GM20431 (cell line): ENCODE data around the gene RPUSD4.
"Not testable (repeated sequence)": the region's sequence is repeated elsewhere in the genome, so short reads cannot be mapped to it uniquely, and the experiment has no call there.

Experiments
- in situ Hi-C: fragments of 300-500 bp; cut with MseI, MboI; formaldehyde crosslinking; loops from one replicate; pipeline ENCODE4 v1.15.0; 2020; ENCODE audit warnings: low sequenced_read_pairs; ENCODE audit not compliant: unreplicated experiment

Gene RPUSD4

GRCh38 chr11:126211236-126212088, at the start of gene RPUSD4, which contains the start of gene FAM118B:
Gene RPUSD4 (minus strand): TSS chr11:126211650. CDS start chr11:126211638, 12 bp downstream.
Gene FAM118B (plus strand): TSS chr11:126211782. CDS start chr11:126235002, 23,220 bp downstream.
- in situ Hi-C loops = no loop called here

DNA sequence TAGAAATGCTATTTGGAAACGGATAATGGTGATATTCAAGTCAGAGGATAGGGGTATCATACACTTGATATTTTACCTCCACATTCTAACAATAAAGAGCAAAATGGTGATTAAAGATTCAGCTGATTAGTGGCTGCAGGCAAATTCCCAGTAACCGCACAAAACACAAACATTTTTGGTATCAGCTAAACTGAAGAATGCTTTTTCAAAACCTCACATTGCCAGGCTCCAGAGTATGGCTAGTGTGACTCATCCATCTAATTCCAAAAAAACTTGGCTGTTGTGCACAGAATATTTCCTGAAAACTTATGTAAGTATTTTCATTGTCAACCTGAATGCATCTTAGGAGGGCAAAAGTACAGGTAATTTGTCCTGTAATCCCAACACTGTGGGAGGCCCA, 46.3 kb upstream of the RPUSD4 start:
- in situ Hi-C loops = no loop called here

DNA sequence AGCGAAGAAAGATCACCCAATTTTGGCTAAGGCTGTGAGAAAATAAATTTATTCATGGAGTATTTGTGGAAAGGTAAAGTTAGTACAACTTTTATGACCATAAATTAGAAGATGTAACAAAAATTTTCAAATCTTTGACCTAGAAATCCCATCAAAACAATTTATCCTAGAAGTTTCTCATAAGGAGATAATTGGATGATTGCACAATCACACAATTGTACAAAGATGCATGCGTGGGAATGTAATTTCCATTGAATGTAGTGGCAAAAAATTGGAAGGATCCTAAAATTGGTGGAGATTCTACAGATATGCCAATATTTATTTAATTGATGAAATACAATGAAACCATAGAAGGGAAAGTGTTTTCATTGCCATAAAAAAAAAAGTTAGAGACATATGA, 45.7 kb upstream of the RPUSD4 start:
- in situ Hi-C loops = no loop called here

- in situ Hi-C loops = no loop called here
Observed at GRCh38 chr11:126256216-126256615, 44.8 kb upstream of the RPUSD4 start.

- in situ Hi-C loops = not testable (repeated sequence)
Observed at GRCh38 chr11:126255507-126255906, 44.1 kb upstream of the RPUSD4 start.

DNA sequence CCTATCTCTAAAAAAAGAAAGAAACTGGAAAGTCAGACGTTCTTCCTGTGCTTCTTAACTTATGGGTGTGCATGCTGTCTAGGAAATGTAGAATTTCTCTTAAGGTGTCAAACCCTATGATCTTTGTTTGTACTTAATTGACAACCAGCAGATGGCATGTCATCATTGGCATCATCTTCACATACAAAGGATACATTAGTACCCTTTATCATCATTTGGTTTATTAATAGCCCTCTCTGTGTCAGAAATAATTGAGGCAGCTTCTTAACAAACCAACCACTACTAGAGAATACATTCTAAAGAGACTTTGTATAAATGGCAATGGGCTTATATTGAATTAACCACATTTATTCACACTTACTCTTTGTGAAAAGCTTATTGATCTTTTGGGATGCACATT, 43.4 kb upstream of the RPUSD4 start:
- in situ Hi-C loops = no loop called here

- in situ Hi-C loops = no loop called here
Observed at GRCh38 chr11:126253265-126253664, 41.8 kb upstream of the RPUSD4 start.

GRCh38 chr11:126246636-126247035, 35.2 kb upstream of the RPUSD4 start:
- in situ Hi-C loops = no loop called here

DNA sequence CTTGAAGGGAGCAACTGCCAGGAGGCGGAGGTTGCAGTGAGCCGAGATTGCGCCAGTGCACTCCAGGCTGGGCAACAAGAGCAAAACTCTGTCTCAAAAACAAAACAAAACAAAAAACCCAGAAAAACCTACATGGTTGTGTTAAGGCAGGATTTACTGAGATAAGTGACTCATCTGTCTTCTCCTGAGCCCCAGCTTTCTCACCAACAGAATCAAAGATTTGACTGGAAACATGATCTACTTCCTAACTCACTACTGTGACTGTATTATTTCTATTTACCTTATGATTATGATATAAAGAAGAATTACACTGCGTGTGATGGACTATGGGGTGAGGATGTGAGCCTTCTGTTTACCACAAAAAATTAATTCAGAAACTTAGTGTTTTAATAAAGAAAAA, 21.9 kb upstream of the RPUSD4 start:
- in situ Hi-C loops = no loop called here

DNA sequence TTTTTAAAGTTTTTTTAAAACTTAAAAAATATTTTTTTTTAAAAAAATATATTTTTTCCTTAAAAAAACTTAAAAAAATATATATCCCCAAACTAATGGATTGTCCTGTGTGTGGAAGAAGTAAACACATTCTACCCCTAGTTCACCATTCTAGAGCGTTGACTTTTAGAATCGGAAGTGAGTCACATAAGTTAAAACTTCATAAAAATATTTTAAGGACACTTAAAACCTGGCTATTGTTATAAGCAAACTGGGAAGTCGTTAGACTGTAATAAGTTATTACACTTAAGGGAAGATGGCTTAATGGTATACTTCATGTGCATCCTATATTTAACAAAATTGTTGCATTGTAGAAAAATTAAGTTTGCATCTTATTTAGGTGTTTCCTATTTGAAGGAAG, 21.2 kb upstream of the RPUSD4 start:
- in situ Hi-C loops = no loop called here

DNA sequence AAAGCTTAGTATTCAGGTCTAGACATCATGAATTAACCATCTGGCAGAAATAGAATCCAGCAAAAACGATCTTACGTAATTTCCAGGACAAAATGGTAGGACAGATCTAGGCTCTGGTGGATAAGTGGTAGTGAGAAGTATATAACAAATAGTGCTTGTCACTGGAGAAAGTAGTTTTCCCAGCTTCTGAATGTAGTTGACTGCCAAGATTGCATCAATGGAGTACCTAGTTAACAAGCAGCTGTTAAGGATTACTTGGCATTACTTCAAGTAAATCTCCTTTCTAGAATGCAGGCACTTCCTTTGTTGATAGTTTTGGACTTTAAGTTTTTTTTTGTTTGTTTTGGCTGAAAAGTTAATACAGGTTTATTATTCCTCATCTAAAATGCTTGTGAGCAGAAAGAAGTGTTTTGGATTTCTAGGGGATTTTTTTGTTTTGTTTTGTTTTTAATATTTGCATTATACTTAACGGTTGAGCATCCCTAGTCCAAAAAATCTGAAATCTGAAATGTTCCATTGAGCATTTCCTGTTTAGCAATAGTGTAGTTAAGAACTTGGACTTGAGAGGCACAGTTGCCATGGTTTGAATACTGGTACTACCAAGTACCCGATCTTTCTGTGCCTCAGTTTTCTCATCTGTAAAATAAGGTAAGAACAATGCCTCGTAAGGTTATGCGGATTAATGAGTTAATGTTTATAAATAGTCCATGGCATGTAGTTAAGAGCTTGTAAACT, 20.4 kb upstream of the RPUSD4 start:
- in situ Hi-C loops = no loop called here

- in situ Hi-C loops = no loop called here
Observed at GRCh38 chr11:126229858-126230540, 18.5 kb upstream of the RPUSD4 start.

- in situ Hi-C loops = no loop called here
Observed at GRCh38 chr11:126226334-126227084, 15.1 kb upstream of the RPUSD4 start.

DNA sequence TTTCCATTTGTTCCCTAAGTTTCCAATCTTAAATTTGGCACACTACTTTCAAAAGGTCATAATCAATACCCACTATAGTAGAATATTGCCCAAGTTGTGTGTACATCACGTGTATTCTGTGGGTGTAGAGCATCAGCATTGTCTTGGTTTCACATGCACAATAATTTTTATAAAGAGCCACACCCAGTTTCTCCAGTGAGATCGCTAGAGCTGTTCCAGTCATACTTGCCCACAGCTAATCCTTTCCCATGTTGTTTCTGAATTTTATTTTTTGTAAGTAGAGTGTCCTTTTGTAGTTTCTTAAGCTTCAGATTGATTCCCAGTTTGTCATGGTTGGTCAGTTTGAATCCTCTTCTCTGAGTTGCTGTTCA, 13.8 kb upstream of the RPUSD4 start:
- in situ Hi-C loops = no loop called here

DNA sequence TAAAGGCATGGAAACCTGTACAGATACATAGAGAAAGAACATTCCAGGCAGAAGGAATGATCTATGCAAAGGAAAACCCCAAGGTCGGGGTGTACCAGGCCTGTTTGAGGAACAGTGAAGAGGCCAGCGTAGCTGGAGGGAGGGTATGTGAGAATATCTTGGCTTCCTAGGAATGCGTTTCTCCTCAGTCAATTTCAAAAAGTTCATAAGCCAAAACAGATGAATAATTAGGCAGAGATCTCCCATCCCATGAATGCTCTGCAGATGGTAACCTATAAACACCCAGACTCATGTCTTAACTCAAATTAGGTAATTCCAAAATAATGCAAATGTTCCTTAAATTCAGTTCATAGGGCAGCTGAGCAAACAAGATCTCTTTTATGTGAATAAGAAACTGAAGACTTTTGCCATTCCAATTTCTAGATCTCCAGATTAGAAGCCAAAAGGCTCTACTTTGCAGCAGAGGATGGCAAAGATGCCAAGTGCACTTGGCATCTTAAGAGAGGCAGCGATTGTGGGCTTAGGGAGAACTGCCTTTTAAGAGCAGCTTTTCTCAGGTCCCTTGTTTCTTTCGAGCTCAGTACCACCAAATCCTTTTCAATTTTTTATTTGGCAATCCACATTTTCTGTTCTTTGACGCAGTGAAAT, 13.3 kb upstream of the RPUSD4 start:
- in situ Hi-C loops = no loop called here

- in situ Hi-C loops = no loop called here
Observed at GRCh38 chr11:126219547-126219946, 8.1 kb upstream of the RPUSD4 start.

- in situ Hi-C loops = no loop called here
Observed at GRCh38 chr11:126217491-126217890, 6.0 kb upstream of the RPUSD4 start.

DNA sequence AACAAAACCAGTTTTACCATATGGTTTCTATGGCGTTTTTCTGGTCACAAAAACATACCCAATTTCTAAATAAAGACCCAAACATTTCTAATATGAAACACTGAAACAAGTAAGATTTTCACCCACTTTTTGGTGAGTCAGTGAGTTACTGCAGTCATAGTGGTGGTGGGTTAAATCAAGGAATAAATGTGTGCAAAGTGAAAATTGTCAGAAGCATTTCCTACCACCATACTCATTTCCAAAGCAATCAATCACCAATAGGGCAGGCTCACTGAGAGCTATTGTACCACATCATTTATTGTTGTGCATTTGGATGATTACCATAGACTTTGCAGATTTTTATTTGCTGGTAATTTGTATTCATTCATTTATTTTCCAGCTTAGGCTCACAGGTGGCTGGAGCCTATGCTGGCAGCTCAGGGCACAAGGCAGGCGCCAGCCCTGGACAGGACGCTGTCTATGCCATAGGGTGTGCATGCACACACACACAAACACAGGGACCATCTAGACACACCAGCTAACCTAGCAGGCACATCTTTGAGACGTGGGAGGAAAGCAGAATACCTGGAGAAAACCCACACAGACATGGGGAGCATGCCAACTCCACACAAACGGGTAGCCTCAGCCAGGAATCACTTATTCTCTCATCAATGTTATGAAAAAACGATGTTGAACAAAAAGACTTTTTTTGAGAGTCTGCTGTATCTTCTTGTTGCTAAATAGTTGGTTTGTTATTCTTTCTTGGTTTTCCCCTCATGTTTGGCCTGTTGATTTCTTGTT, 5.3 kb upstream of the RPUSD4 start:
- in situ Hi-C loops = no loop called here

DNA sequence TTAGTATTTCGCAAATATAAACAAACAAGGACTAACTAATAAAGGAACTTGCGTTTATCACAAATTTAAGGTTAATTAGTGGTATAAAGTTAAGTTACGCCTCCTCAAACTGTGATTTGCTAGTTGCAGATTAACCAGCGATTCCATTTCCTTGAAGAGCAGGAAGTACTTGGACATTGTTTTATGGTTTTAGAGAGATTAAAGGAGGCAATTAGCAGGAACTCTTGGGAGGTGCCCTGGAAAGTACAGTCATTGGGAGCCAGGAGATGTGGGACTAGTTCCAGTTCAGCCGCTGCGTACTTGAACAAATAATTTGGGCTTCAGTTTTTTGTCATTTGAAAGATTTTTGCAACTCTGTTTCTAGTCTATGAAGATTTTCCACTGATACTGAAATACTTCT, 3.4 kb upstream of the RPUSD4 start:
- in situ Hi-C loops = no loop called here
